GM12891 (cell line): ENCODE measurements around the gene ANKRD34A.

ENCODE experiments used
- POLR2A ChIP-seq: IDR thresholded peaks from 2 replicates; pipeline ENCODE4 v1.6.1; 2011; ENCODE audit warnings: low read depth, low read length, control low read depth
- POLR2AphosphoS5 ChIP-seq: IDR thresholded peaks from 2 replicates; pipeline ENCODE4 v1.6.1; 2011; ENCODE audit warnings: low read depth, low read length, control low read depth
- SPI1 ChIP-seq: IDR thresholded peaks from 2 replicates; pipeline ENCODE4 v1.6.1; 2011; ENCODE audit warnings: low read depth, low read length, control low read depth
- TAF1 ChIP-seq: IDR thresholded peaks from 2 replicates; pipeline ENCODE4 v1.6.1; 2011; ENCODE audit warnings: low read depth, low read length, control low read depth

DNA sequence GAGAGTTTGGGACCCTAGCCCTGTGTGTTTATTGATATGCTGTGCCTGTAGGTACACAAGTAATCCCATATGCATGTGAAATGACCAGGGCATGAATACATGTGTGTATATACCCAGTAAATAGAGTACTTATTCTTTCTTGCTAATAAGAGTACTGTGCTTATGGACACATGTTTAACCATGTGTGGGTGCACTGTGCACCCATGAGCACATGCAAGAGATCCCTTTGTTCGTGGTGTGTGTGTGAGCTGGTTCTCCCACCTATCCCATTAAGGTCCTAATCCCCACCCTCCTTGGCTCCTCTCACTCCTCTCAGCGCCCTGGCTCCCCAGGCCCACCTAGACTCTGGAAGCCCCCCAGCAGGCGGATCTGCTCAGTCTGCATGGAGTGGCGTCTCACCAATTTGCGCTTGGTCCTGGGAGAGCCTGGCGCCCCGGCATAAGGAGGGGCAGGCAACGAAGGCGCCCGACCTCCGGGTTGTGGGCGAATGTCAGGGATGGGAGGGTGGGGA is 4.4 kb downstream of the ANKRD34A start:
- no peak for TF ChIP-seq POLR2A
- no peak for TF ChIP-seq POLR2AphosphoS5
- no peak for TF ChIP-seq TAF1
- TF ChIP-seq SPI1, result no peak
